H1 (cell line): ENCODE results near the gene COPA. TPM values are rescaled to one million over a fixed set of nuclear protein-coding genes. Genes with fewer than 3 reads are reported as not detected.

Source experiments
- CHD7 ChIP-seq: fragments of 300-600 bp; sonication (generic); IDR thresholded peaks from 2 replicates; pipeline ENCODE4 v1.7.1; 2012; ENCODE audit warnings: low read length, moderate library complexity, mild to moderate bottlenecking, inconsistent platforms; ENCODE audit not compliant: insufficient replicate concordance
- RAD21 ChIP-seq, 2 experiments: IDR thresholded peaks in 1 of 2; conservative IDR thresholded peaks in 1 of 2; 2 replicates each; pipeline ENCODE4 v1.6.1; 2011; ENCODE audit warnings: low read depth in 2 of 2, low read length in 2 of 2, improper control_type of control experiment in 1 of 2, inconsistent platforms in 1 of 2, mild to moderate bottlenecking in 1 of 2, moderate library complexity in 1 of 2
- RFX5 ChIP-seq: IDR thresholded peaks from 2 replicates; pipeline ENCODE4 v1.6.1; 2011; ENCODE audit warnings: low read depth, low read length, improper control_type of control experiment, borderline replicate concordance
- TAF1 ChIP-seq: IDR thresholded peaks from 2 replicates; pipeline ENCODE4 v1.6.1; 2011; ENCODE audit warnings: mild to moderate bottlenecking, low read depth, low read length
- polyA plus RNA-seq, 7 experiments: library from polyadenylated mRNA; depleted of rRNA in 3 of 7; stranded (reverse) in 5 of 7; unstranded in 2 of 7; fragments of >200 nt in 5 of 7; fragments of 200-250 nt in 2 of 7; gene quantifications; 1 replicate in 5 of 7; 2 replicates in 1 of 7; 4 replicates in 1 of 7; pipeline versions ENCODE4 v1.2.1 to v1.2.3, GENCODE V29; 2011 to 2013; ENCODE audit warnings: missing spikeins in 2 of 7, mixed read lengths in 2 of 7
- total RNA-seq: library from RNA; stranded (reverse); fragmentation: NEBNext Ultra II Directional; extraction: Animal tissue kit (Norgen Biotek cat#: 25700); gene quantifications from 2 replicates; pipeline ENCODE4 v1.2.1, GENCODE V29; 2021

COPA gene
- total and polyA plus RNA-seq, 2 of the 8 experiments (the other 6 are each of a cell fraction or from before 2014, with no cell fraction given) = 78.2 to 115 TPM

DNA sequence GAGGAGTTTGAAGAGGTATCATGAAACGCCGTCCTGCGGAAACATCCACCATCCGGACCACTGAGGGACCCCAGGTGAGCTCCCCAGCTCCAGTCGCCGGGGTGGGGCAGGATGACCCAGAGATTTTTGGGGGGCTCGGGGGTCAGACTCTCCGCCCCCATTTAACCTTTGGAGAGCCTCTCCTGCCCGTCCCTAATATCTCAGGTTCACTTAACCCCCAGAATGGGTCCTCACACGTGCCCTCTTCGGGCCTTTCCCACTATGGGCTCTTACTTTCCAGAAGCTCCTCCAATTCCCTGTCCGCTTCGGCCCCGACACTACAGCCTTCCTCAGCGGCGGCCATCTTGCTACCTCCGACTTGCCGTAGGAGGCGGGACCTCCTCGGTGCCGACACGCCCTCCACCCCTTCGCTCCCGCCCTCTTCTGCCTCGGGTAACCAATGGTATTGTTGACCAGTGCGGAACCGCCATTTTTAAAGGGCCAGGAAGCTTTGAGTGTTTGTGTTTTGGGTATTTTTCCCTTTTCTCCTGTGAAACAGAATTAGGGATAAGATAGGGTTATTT is 58.2 kb downstream of the COPA start, which contains the start of gene PEX19 (continued):
- peak; percentile 93 for TF ChIP-seq TAF1
- no peak for TF ChIP-seq RFX5
- no peak for TF ChIP-seq CHD7
- no peak for TF ChIP-seq RAD21 (IDR thresholded peaks at IDR 0.05 in 1 of 2, conservative IDR thresholded peaks at IDR 0.05 in 1 of 2; ENCODE audit: low read depth in 2 of 2, low read length in 2 of 2)
